Esophagus mucosa (tissue), 1 donor: Measurements from ENCODE around the gene BCHE. TPM values are rescaled to one million over a fixed set of nuclear protein-coding genes. Genes with fewer than 3 reads are reported as not detected.
A peak's percentile ranks its signal among the peaks of the same experiment; 100 is the strongest.
"Not testable (repeated sequence)": the region's sequence is repeated elsewhere in the genome, so short reads cannot be mapped to it uniquely, and the experiment has no call there.

Experiments
- ATAC-seq: fragments of 200-7000 bp; cut with Tn5 transposase; one replicate; pipeline ENCODE4 v1.9.1; 2020
- total RNA-seq: library from RNA; stranded (reverse); gene quantifications from one replicate; pipeline ENCODE4 v1.2.4, GENCODE V29; 2023
- donor health status: DM: yes; HTN: yes; CAD: no.

Gene BCHE
- total RNA-seq, 1 donor from 2014 or later = 0.28 TPM

DNA sequence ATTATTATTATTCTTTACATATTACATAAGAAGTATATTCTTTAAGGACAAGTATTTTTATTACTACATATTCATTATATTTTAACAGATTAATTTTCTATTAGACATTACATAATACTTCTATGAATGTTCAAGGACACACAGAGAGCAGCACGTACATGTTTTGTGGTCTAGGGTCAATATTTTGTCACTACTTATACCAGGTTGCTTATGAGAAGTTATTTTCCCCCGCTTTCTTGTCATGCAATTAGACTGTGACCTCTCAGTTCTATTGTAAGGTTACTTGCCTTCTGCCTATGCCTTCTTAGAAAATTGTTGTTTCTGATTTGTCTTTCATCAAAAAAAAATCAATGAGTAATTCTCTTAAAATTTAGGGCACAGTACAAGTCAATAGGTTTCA is 21.5 kb downstream of the BCHE start:
- no peak for ATAC-seq

DNA sequence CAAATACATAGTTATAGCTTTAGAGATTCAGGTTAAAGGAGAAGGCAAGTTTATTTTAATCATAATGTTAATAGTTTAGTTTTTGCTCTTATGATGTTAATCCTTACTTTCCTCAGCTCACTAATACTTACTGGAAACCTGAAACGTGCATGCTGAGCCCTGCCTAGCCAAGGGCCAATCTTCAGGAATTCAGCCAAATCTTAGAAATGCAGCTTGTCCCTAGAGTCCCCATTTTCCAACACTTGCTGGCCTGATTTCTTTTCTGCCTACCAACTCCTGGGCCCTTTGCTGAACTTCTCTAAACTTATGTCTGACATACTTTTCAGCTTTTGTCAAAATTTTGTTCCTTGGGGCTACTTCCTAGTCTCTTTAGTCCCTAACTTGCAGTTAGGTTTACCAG is 22.8 kb downstream of the BCHE start:
- no peak for ATAC-seq

DNA sequence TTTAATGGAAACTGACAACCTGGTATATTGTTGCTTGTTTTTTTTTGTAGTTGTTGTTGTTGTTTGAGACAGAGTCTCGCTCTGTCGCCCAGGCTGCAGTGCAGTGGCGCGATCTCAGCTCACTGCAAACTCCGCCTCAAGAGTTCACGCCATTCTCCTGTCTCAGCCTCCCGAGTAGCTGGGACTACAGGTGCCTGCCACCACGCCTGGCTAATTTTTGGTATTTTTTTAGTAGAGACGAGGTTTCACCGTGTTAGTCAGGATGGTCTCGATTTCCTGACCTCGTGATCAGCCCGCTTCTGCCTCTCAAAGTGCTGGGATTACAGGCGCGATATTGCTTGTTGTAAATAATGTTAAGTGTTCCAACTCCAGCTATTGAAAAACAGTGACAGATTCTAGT is 29.3 kb downstream of the BCHE start:
- not testable (repeated sequence) for ATAC-seq

DNA sequence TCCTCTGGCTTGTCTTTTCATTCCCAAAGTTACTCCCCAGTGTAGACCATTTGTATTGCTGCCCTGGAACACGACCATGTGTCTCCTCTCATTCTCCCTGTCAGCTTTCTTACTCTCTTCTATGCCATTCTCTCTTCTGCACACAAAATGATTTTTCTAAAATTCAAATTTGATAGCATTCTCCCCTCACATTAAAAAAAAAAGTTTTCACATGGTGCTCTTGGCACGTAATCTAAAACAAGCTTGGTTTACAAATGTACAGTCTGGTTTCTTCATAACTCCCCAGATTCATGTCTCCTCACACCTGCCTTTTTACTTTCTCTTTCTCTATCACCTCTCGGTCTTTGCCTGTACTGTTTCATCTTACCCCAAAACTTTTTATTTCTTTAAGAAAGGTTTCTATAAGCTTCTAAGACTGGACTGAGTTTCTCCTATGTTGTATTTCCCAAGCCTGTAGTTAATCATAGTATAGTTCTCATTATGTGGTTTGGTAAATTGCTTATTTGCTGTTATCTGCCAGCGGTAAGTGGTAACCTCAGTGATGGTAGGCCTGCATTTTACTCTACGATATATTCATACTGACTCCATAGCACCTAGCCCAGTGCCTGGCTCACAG is 31.2 kb downstream of the BCHE start:
- no peak for ATAC-seq

DNA sequence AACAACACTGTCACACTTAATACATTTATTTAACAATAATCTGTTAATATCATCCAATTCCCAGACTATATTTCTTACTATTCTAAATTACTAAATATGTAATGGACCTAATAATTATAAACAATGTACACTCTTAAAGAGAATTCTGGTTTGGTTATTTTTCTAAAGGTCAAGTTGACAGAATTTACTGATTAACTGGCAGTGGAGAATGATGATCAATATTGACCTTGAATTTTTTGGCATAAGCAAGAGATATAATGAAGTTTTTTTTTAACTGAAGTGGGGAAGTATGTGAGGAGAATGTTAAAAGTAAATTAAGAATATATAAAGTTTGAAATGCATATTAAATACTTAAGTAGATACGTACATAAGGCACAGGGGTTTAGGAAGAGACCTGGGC is 33.8 kb downstream of the BCHE start:
- no peak for ATAC-seq

DNA sequence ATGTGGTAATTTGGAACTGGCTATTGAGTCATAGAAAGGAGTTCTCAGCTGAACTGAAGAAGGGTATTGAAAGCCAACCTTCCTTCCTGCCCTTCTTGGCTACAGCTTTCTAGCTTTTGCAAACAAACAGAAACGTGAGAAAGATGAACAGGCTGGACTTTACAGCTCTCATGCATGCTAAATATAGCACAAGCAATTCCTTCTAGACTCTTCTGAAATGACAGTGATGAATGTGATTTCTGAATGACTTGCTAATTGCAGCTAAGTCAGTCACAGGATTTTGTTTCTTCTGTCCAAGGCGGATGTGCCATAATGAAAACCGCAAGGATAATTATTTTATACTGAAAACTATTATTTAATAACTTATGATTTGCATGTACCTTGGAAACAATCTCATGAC is 36.3 kb downstream of the BCHE start:
- no peak for ATAC-seq

DNA sequence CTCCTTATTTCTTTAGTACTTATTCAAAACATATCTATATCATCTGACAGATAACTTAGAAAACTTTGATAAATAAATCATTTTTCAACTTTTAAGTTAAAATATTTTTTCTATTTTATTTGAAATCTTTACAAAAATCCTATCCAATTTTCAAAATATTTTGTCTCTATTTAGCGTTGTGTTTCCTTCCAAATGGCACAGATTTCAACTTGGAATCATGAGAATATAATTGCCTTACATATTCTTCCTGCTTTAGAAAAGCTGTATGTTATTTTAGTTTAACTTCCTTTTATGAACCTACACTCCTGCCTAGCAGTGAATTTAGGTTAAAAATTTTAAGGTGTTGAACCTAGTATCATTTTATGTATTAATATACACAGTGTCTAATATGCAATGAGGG is 38.2 kb downstream of the BCHE start:
- ATAC-seq = no peak

- ATAC-seq = no peak
These were observed 39.7 kb downstream of the BCHE start for GRCh38 chr3:165797551-165797950.

- ATAC-seq = no peak
These were observed 40.5 kb downstream of the BCHE start for GRCh38 chr3:165796701-165797100.

- ATAC-seq = no peak
These were observed 48.7 kb downstream of the BCHE start for GRCh38 chr3:165788531-165788930.

- ATAC-seq = no peak
These were observed 51.2 kb downstream of the BCHE start for GRCh38 chr3:165786013-165786412.

DNA sequence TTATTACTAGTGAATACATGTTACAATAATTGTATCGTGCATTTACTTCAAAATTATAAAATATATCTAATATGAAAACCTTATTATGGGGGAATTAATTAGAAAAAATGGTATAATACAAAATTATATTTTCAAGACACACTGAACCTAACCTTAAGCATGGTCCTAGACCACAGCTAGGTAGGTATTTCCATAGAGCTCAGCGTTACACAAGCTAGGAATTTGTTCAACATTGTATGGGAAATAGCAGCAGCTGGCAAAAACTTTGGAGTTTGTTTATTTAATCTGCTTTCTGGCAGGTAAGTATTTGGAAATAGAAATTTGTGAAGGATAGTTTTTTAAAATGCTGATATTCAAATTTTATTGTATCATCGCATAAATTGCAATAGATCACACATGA is 52.9 kb downstream of the BCHE start:
- ATAC-seq = no peak

DNA sequence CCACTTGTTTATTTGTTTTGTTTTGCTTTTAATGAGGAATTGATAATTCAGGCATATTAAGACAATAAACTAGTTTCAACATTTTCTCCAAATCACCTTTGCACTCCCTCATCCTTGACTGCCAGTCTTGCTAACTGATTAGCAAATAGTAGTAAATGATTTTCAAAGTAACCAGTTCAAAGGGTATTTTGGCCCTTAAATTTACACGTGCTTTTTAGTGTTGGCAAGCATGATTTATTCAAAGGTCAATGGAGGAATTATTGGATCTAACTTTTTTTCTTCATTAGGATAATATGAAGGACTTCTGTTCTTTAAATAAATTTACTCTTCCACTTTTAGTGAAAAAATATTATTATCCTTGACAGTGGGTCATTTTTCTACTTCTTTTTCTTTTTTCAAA is 53.8 kb downstream of the BCHE start:
- no peak for ATAC-seq

- ATAC-seq = no peak
These were observed 58.3 kb downstream of the BCHE start for GRCh38 chr3:165778891-165779290.

DNA sequence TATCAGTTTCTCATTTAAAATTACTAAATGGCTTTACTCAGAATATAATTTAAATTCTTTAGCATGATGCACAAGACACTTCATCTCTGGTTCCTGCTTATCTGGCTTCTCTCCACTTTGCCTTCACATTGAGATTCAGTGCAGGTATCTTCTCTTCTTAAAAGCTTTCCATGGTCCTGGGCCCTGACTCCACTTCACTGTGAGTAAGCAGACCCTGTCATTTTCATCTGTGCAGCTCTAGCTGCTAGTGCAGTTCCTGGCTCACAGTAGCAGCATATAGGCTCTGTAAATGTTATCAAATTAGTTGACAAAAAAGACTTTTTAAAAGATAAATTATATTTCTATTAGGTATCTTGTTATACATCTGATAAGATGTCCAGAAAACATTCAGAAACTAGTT is 58.8 kb downstream of the BCHE start:
- ATAC-seq = no peak

DNA sequence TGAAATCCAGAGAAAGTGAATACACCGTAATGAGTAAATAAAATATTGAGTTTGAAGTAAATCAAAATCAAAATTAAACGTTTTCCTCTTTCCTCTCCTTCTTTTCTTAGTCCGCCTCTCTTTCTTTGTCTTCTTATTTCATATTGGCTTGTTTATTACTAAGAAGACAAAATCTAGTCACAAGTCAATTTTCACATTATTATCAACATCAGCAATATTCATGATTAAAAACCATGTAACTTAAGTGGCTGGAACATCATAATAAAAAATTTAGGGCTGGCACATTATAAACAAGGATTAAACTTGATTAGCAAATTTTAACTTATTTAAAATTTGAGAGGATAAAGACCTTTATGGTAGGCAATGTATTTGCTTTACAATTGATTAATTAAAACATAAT is 61.4 kb downstream of the BCHE start:
- no peak for ATAC-seq

- ATAC-seq = no peak
These were observed 66.4 kb downstream of the BCHE start for GRCh38 chr3:165770781-165771180.

GRCh38 chr3:165768680-165769079 is 68.5 kb downstream of the BCHE start:
- no peak for ATAC-seq

- ATAC-seq = no peak
These were observed 78.2 kb downstream of the BCHE start for GRCh38 chr3:165759041-165759440.

- ATAC-seq = no peak
These were observed 81.7 kb downstream of the BCHE start for GRCh38 chr3:165755571-165755970.

- no peak for ATAC-seq
These were observed 82.8 kb downstream of the BCHE start for GRCh38 chr3:165754219-165755007.

DNA sequence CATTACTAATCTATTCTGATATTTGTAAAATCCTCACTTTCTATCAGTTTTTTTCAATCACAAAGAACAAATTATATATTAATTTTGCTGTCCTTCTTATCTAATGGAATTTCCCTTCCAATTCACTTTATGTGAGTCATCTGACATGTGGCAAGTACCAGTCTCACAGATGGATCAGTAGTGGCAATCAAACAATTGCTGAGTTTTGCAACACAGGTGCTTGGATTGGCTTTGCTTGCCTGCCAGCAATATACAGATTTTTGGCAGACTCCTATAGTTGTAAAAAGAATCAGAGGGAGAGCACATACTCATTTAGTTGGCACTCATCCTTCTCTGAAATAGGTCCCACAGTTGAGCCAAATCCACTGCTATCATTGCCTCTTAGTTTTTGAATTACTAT is 83.7 kb downstream of the BCHE start:
- ATAC-seq = peak; percentile 68

DNA sequence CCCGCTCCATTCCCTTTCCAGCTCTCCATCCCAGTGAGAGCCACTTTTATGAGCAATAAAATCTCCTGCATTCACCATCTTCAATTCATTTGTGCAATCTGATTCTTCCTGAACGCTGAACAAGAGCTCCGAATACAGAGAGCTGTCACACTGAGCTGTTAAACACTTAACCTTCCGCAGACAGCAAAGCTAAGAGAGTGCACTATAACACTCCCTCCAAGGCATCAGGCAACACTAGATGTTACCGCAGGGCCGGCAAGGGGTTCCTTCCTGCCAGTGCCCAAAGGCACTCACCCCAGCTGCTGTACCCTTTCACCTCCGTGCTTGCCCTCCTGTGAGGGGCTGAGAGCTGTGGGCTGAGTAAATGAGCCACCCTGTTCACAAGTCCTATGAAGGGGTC is 85.6 kb downstream of the BCHE start:
- ATAC-seq = no peak

- ATAC-seq = no peak
These were observed 87.4 kb downstream of the BCHE start for GRCh38 chr3:165749821-165750220.

GRCh38 chr3:165749241-165749640 is 88.0 kb downstream of the BCHE start:
- ATAC-seq = no peak
